Measurements from ENCODE around the gene EBF4. TPM values are rescaled to one million over a fixed set of nuclear protein-coding genes. Genes with fewer than 3 reads are reported as not detected.

Gene EBF4
- total and polyA plus RNA-seq, 12 donors: 1.6 to 29.7 (median 10.2) TPM

DNA sequence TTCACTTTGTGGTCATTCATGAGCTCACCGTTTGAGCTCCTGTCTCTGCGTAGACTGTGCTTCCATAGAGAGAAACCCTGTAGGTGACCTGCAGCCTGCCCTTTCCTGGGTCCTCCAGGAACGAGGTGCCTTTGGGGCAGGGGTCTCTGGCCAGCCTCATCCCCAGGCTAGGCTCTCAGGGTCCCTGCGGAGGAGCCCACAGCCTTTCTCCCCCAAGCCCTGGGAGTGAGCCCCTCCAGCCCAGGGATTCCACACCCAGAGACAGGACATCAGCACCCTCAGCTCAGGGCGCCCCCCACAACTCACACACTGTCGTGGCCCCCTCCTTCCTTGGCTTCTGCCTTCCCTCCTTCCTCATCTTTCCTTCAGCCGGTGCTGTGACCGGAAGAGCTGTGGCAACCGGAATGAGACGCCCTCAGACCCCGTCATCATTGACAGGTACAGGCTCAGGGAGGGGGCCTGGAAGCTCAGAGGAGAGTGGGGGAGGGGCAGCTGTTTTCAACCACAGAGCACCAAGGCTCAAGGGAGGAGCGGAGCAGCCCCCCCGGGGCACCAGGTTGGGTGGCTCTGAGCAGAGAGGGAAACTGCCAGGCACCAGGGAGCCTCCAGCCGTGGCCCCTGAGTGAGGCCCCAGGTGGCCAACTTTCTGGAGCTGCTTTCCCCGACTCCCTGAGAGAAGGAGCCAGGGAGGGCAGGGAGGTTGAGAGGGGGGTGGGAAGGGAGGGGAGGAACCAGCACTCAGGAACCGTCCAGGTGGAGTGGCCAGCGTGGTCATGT lies 16.8 kb downstream of the EBF4 start:
- Histone ChIP-seq H3K27ac (no peak overlapping the region), H3K4me1 (replicated peaks in 1 of 2) (no peaks in the 10 kb centered on the region), H3K27me3 (no peaks in the 10 kb centered on the region), H3K36me3 (replicated peaks in 1 of 2) (no peaks in the 10 kb centered on the region), H3K9me3 (replicated peaks in 1 of 3) (no peaks in the 10 kb centered on the region), H3K4me3 (no peak overlapping the region)
- 68 to 82% (median 70%) methylated on average over 13 to 17 of the region's 17 CpGs for WGBS, 4 donors
- no peak for TF ChIP-seq POLR2A (IDR thresholded peaks at IDR 0.05)
- TF ChIP-seq, protein P1, sequence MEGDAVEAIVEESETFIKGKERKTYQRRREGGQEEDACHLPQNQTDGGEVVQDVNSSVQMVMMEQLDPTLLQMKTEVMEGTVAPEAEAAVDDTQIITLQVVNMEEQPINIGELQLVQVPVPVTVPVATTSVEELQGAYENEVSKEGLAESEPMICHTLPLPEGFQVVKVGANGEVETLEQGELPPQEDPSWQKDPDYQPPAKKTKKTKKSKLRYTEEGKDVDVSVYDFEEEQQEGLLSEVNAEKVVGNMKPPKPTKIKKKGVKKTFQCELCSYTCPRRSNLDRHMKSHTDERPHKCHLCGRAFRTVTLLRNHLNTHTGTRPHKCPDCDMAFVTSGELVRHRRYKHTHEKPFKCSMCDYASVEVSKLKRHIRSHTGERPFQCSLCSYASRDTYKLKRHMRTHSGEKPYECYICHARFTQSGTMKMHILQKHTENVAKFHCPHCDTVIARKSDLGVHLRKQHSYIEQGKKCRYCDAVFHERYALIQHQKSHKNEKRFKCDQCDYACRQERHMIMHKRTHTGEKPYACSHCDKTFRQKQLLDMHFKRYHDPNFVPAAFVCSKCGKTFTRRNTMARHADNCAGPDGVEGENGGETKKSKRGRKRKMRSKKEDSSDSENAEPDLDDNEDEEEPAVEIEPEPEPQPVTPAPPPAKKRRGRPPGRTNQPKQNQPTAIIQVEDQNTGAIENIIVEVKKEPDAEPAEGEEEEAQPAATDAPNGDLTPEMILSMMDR (IDR thresholded peaks at IDR 0.05): no peak
- no peak for DNase-seq
- intact Hi-C loops (cut with DNase I): no loop called here

DNA sequence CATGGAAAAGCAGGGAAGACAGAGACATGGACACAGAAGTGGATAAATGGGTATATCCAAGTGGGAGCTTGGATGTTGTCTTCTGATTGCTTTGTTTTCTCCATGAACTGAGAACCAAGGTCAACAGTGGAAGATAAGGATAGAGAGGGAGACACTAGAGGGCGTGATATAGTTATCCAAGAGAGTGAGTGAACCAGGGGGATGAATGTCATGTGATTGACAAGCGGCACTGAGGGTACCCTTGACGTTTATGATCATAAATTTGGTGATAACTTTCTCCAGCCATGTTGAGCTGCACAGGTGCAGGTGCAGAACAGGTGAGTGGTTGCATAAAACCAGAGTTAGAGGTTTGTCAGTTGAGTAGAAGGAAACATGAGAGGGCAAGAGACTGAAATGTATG lies 20.7 kb downstream of the EBF4 start:
- intact Hi-C loops (cut with DNase I): loop anchor here in 1 of 2 donors (10.0 kb wide), 1 partner anchor 1252 kb away; no protein-coding TSS in a partner anchor
- WGBS, 4 donors: 15 to 49% (median 34%) methylated on average over 3 of the region's 3 CpGs
- DNase-seq: no peak

DNA sequence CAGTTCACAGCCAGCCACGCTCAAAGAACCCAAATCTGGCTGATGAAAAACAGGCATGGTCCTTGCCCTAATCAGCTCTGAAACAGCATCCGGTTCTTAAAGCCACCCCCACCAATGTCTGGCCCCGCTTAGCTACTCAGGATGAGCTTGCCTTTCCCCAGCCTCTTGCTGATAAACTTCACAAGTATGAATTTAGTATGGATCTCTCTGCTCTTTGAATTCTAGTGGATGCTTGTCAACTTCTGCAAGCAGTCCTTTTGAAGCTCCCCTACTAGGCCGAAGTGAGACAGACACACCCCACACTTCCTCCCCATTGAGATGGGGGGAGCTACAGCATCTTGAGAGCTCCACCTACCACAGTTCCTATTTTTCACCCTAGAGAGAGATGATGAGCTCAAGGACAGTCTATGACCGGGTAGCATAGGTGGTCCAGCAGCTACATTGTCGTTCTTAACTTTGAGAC lies 36.7 kb downstream of the EBF4 start:
- no peak overlapping the region for H3K27ac ChIP-seq
- no peak overlapping the region for H3K4me3 ChIP-seq
- DNase-seq: no peak
- WGBS, 4 donors: 63 to 75% (median 72%) methylated on average over 6 of the region's 6 CpGs
- TF ChIP-seq POLR2A (IDR thresholded peaks at IDR 0.05): no peak
- TF ChIP-seq, protein P1 (IDR thresholded peaks at IDR 0.05): no peak
- H3K27me3 ChIP-seq: no peaks in the 10 kb centered on the region
- H3K4me1 ChIP-seq (replicated peaks in 1 of 2): no peaks in the 10 kb centered on the region
- intact Hi-C loops (cut with DNase I): no loop called here
- no peaks in the 10 kb centered on the region for H3K36me3 ChIP-seq (replicated peaks in 1 of 2)
- peaks cover 0 to 5% (median 0%) of the 10 kb centered on the region in 3 donors for H3K9me3 ChIP-seq (replicated peaks in 1 of 3)

More for the DNA sequence above, 20.7 kb downstream of the EBF4 start:
- Histone ChIP-seq H3K4me3 (no peak overlapping the region), H3K27ac (no peak overlapping the region), H3K27me3 (no peaks in the 10 kb centered on the region), H3K36me3 (replicated peaks in 1 of 2) (no peaks in the 10 kb centered on the region), H3K9me3 (replicated peaks in 1 of 3) (no peaks in the 10 kb centered on the region), H3K4me1 (replicated peaks in 1 of 2) (no peaks in the 10 kb centered on the region)
- TF ChIP-seq POLR2A (IDR thresholded peaks at IDR 0.05): no peak
- TF ChIP-seq, protein P1 (IDR thresholded peaks at IDR 0.05): no peak

DNA sequence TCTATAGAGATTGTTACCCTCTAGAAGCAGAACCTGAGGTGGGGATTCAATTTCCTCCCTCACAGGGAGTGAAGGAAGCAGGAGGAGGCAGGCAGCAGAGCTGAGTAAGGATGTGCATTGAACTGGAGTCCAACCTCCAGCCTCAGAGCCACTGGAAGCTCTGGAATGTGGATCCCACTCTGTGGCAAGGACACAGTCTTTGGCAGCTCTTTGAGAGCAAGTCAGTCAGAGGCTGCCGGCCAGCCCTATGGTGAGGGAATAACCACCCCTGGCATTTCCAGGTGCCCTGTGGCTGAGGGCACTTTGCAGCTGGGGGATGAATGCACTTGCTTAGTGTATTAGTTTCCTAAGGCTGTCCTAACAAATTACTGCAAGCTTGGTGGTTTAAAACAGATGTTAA lies 37.2 kb downstream of the EBF4 start:
- H3K4me3 ChIP-seq: no peak overlapping the region
- DNase-seq: no peak
- H3K4me1 ChIP-seq (replicated peaks in 1 of 2): no peaks in the 10 kb centered on the region
- H3K36me3 ChIP-seq (replicated peaks in 1 of 2): no peaks in the 10 kb centered on the region
- no peak overlapping the region for H3K27ac ChIP-seq
- no peaks in the 10 kb centered on the region for H3K27me3 ChIP-seq
- peaks cover 0 to 5% (median 0%) of the 10 kb centered on the region in 3 donors for H3K9me3 ChIP-seq (replicated peaks in 1 of 3)
- intact Hi-C loops (cut with DNase I): no loop called here
- WGBS, 4 donors: 55 to 60% (median 60%) methylated on average over 1 of the region's 1 CpG; no CpG with 5 or more reads in 1 of the 4 donors
- TF ChIP-seq, protein P1 (IDR thresholded peaks at IDR 0.05): no peak
- TF ChIP-seq POLR2A (IDR thresholded peaks at IDR 0.05): no peak
